Epidermal melanocyte (primary cell): ENCODE measurements around the gene LRRC49.

Source experiments
- DNase-seq: peaks from one replicate; pipeline ENCODE4 v3.0.0; 2011; ENCODE audit warnings: low spot score; ENCODE audit not compliant: insufficient read length

LRRC49 gene

GRCh38 chr15:71089801-71090200, 197.2 kb downstream of the LRRC49 start:
- no peak for DNase-seq

GRCh38 chr15:71091601-71092000, 199.0 kb downstream of the LRRC49 start:
- no peak for DNase-seq

- no peak for DNase-seq
Observed at GRCh38 chr15:71092056-71092600, 199.5 kb downstream of the LRRC49 start.

- DNase-seq: no peak
Observed at GRCh38 chr15:71093054-71094024, 200.7 kb downstream of the LRRC49 start.

- DNase-seq: no peak
Observed at GRCh38 chr15:71094137-71094536, 201.5 kb downstream of the LRRC49 start.

- no peak for DNase-seq
Observed at GRCh38 chr15:71096676-71097075, 204.1 kb downstream of the LRRC49 start.

- no peak for DNase-seq
Observed at GRCh38 chr15:71097890-71098289, 205.3 kb downstream of the LRRC49 start.

GRCh38 chr15:71098920-71099319, 206.3 kb downstream of the LRRC49 start:
- no peak for DNase-seq
